Vagina (tissue), 2 donors: ENCODE results near the gene SPATA31A6.
"Not testable (repeated sequence)": the region's sequence is repeated elsewhere in the genome, so short reads cannot be mapped to it uniquely, and the experiment has no call there.

Experiments used
- CTCF ChIP-seq, 3 experiments: fragments of 450-650 bp in 2 of 3; fragments of 200-600 bp in 1 of 3; sonication (generic) in 1 of 3; IDR thresholded peaks; one replicate each; pipeline ENCODE4 v1.5.1; 2017 to 2019; ENCODE audit warnings: antibody characterized with exemption in 3 of 3, mild to moderate bottlenecking in 2 of 3, moderate library complexity in 2 of 3
- POLR2AphosphoS5 ChIP-seq, 2 donors: sonication (generic); formaldehyde crosslinking; IDR thresholded peaks; one replicate each; pipeline ENCODE4 v1.9.0; 2017; ENCODE audit warnings: antibody characterized with exemption in 2 of 2, mild to moderate bottlenecking in 2 of 2, low read depth in 1 of 2; ENCODE audit not compliant: insufficient read depth in 1 of 2

DNA sequence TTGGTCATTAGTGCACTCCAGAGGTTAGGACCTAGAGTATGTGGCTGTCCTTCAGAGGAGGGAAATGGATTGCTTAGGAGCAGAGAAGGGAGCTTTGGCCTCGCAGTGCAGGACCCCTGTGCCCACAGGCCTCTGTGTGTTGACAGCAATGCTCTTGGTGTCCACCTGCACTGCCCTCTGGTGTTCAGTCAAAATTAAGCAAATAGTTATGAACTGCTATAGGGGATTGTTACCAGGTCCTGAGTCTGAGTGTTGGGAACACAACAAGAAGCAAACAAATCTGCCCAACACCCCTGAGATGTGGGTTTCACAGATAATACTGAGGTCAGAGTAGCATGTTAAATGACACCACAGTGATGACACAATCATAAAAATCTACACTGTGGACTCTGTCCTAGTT lies 23.2 kb upstream of the SPATA31A6 start:
- TF ChIP-seq POLR2AphosphoS5 (IDR thresholded peaks at IDR 0.05; ENCODE audit: insufficient read depth in 1 of 2, low read depth in 1 of 2); CTCF (IDR thresholded peaks at IDR 0.05): not testable (repeated sequence)
